ENCODE measurements around the gene AGBL4.

The AGBL4 gene

GRCh38 chr1:48756683-48757316, 1267.0 kb downstream of the AGBL4 start:
- peak; percentile 57 for ATAC-seq
- H3K27ac Mint-ChIP-seq, result peak overlapping the region in 1 of 2 donors; percentile 83

GRCh38 chr1:48753293-48753692, 1270.5 kb downstream of the AGBL4 start:
- H3K9me3 Mint-ChIP-seq, result no peaks in the 10 kb centered on the region
- no peak for DNase-seq
- H3K27me3 Mint-ChIP-seq, result no peaks in the 10 kb centered on the region
- peaks cover 28% of the 10 kb centered on the region for H3K4me1 Mint-ChIP-seq
- no peak overlapping the region for H3K27ac Mint-ChIP-seq
- no peak for ATAC-seq
- H3K4me3 Mint-ChIP-seq, result no peak overlapping the region

More at GRCh38 chr1:48756683-48757316, 1267.0 kb downstream of the AGBL4 start:
- H3K4me3 Mint-ChIP-seq, result peak overlapping the region; percentile 1 to 3
- no peaks in the 10 kb centered on the region for H3K9me3 Mint-ChIP-seq
- H3K4me1 Mint-ChIP-seq, result peaks cover 55% of the 10 kb centered on the region
- DNase-seq, result no peak
- H3K27me3 Mint-ChIP-seq, result no peaks in the 10 kb centered on the region

- H3K27me3 Mint-ChIP-seq, result no peaks in the 10 kb centered on the region
- H3K4me3 Mint-ChIP-seq, result no peak overlapping the region
- no peak overlapping the region for H3K27ac Mint-ChIP-seq
- H3K4me1 Mint-ChIP-seq, result peaks cover 5% of the 10 kb centered on the region
- no peak for DNase-seq
- no peaks in the 10 kb centered on the region for H3K9me3 Mint-ChIP-seq
- ATAC-seq, result no peak
Measured at GRCh38 chr1:48750109-48750508, 1273.6 kb downstream of the AGBL4 start.

GRCh38 chr1:48749068-48749467, 1274.7 kb downstream of the AGBL4 start:
- DNase-seq (no peak), ATAC-seq (no peak)
- no peaks in the 10 kb centered on the region for H3K9me3 Mint-ChIP-seq
- peaks cover 13% of the 10 kb centered on the region for H3K4me1 Mint-ChIP-seq
- H3K4me3 Mint-ChIP-seq, result no peak overlapping the region
- H3K27me3 Mint-ChIP-seq, result no peaks in the 10 kb centered on the region
- no peak overlapping the region for H3K27ac Mint-ChIP-seq

- ATAC-seq (no peak), DNase-seq (no peak)
- no peaks in the 10 kb centered on the region for H3K27me3 Mint-ChIP-seq
- H3K4me3 Mint-ChIP-seq, result no peak overlapping the region
- no peak overlapping the region for H3K27ac Mint-ChIP-seq
- no peaks in the 10 kb centered on the region for H3K9me3 Mint-ChIP-seq
- peaks cover 13% of the 10 kb centered on the region for H3K4me1 Mint-ChIP-seq
Measured at GRCh38 chr1:48746906-48747305, 1276.8 kb downstream of the AGBL4 start.

GRCh38 chr1:48744032-48744431, 1279.7 kb downstream of the AGBL4 start:
- Mint-ChIP-seq H3K9me3 (no peaks in the 10 kb centered on the region), H3K4me3 (no peak overlapping the region), H3K27me3 (no peaks in the 10 kb centered on the region), H3K4me1 (peaks cover 13% of the 10 kb centered on the region), H3K27ac (no peak overlapping the region)
- no peak for ATAC-seq
- no peak for DNase-seq

GRCh38 chr1:48743480-48743879, 1280.3 kb downstream of the AGBL4 start:
- Mint-ChIP-seq H3K4me3 (no peak overlapping the region), H3K27me3 (no peaks in the 10 kb centered on the region), H3K27ac (no peak overlapping the region), H3K9me3 (no peaks in the 10 kb centered on the region), H3K4me1 (peaks cover 11% of the 10 kb centered on the region)
- DNase-seq (no peak), ATAC-seq (no peak)

- H3K27me3 Mint-ChIP-seq, result no peaks in the 10 kb centered on the region
- ATAC-seq, result no peak
- no peak overlapping the region for H3K27ac Mint-ChIP-seq
- H3K4me1 Mint-ChIP-seq, result peaks cover 8% of the 10 kb centered on the region
- H3K4me3 Mint-ChIP-seq, result no peak overlapping the region
- DNase-seq, result no peak
- no peaks in the 10 kb centered on the region for H3K9me3 Mint-ChIP-seq
Measured at GRCh38 chr1:48741380-48741779, 1282.4 kb downstream of the AGBL4 start.

GRCh38 chr1:48740621-48741020, 1283.1 kb downstream of the AGBL4 start:
- no peak for DNase-seq
- Mint-ChIP-seq H3K27ac (no peak overlapping the region), H3K9me3 (no peaks in the 10 kb centered on the region), H3K4me3 (no peak overlapping the region), H3K4me1 (peaks cover 8% of the 10 kb centered on the region), H3K27me3 (no peaks in the 10 kb centered on the region)
- no peak for ATAC-seq

GRCh38 chr1:48739091-48739490, 1284.7 kb downstream of the AGBL4 start:
- no peaks in the 10 kb centered on the region for H3K27me3 Mint-ChIP-seq
- no peak for DNase-seq
- no peak overlapping the region for H3K4me3 Mint-ChIP-seq
- no peak for ATAC-seq
- no peaks in the 10 kb centered on the region for H3K4me1 Mint-ChIP-seq
- no peaks in the 10 kb centered on the region for H3K9me3 Mint-ChIP-seq
- peak overlapping the region in 1 of 2 donors; percentile 61 for H3K27ac Mint-ChIP-seq

GRCh38 chr1:48738356-48738755, 1285.4 kb downstream of the AGBL4 start:
- no peak for ATAC-seq
- no peaks in the 10 kb centered on the region for H3K9me3 Mint-ChIP-seq

GRCh38 chr1:48735796-48736195, 1288.0 kb downstream of the AGBL4 start:
- Mint-ChIP-seq H3K4me1 (no peaks in the 10 kb centered on the region), H3K27ac (peak overlapping the region in 1 of 2 donors; percentile 59), H3K9me3 (no peaks in the 10 kb centered on the region), H3K27me3 (no peaks in the 10 kb centered on the region), H3K4me3 (no peak overlapping the region)
- no peak for ATAC-seq
- DNase-seq, result no peak

More at GRCh38 chr1:48738356-48738755, 1285.4 kb downstream of the AGBL4 start:
- Mint-ChIP-seq H3K27me3 (no peaks in the 10 kb centered on the region), H3K4me1 (no peaks in the 10 kb centered on the region), H3K4me3 (no peak overlapping the region), H3K27ac (no peak overlapping the region)
- DNase-seq, result no peak

GRCh38 chr1:48730164-48730910, 1293.4 kb downstream of the AGBL4 start:
- Mint-ChIP-seq H3K27me3 (no peaks in the 10 kb centered on the region), H3K4me1 (peaks cover 24% of the 10 kb centered on the region), H3K27ac (peak overlapping the region; percentile 37 to 59), H3K9me3 (no peaks in the 10 kb centered on the region), H3K4me3 (peak overlapping the region; percentile 33 to 52)
- peak; percentile 77 for ATAC-seq
- DNase-seq, result no peak

GRCh38 chr1:48728584-48728983, 1295.2 kb downstream of the AGBL4 start:
- Mint-ChIP-seq H3K4me3 (no peak overlapping the region), H3K4me1 (peaks cover 24% of the 10 kb centered on the region), H3K27me3 (no peaks in the 10 kb centered on the region), H3K27ac (no peak overlapping the region), H3K9me3 (no peaks in the 10 kb centered on the region)
- ATAC-seq, result no peak
- DNase-seq, result no peak

- H3K27ac Mint-ChIP-seq, result no peak overlapping the region
Measured at GRCh38 chr1:48726557-48727215, 1297.1 kb downstream of the AGBL4 start.

GRCh38 chr1:48726139-48726538, 1297.6 kb downstream of the AGBL4 start:
- Mint-ChIP-seq H3K4me1 (peaks cover 24% of the 10 kb centered on the region), H3K27ac (peak overlapping the region; percentile 67 to 85), H3K27me3 (no peaks in the 10 kb centered on the region), H3K9me3 (no peaks in the 10 kb centered on the region), H3K4me3 (no peak overlapping the region)
- DNase-seq, result no peak
- no peak for ATAC-seq

More at GRCh38 chr1:48726557-48727215, 1297.1 kb downstream of the AGBL4 start:
- peaks cover 24% of the 10 kb centered on the region for H3K4me1 Mint-ChIP-seq
- ATAC-seq (no peak), DNase-seq (no peak)
- H3K4me3 Mint-ChIP-seq, result no peak overlapping the region
- no peaks in the 10 kb centered on the region for H3K9me3 Mint-ChIP-seq
- no peaks in the 10 kb centered on the region for H3K27me3 Mint-ChIP-seq

All from stimulated activated naive CD8-positive, alpha-beta T cell treated with anti-CD3 and anti-CD28 coated beads, Interleukin-15, amount 100 ng/mL, for 72 hours (primary cell).